Ovary (tissue), 9 donors: ENCODE measurements around the gene SLA2. TPM values are rescaled to one million over a fixed set of nuclear protein-coding genes. Genes with fewer than 3 reads are reported as not detected.

Source experiments
- DNase-seq, 5 donors: peaks; one replicate each; pipeline ENCODE4 v3.0.0-alpha.2; 2019 to 2020
- H3K27ac ChIP-seq, 2 donors: fragments of 200-600 bp; one replicate each; pipeline versions ENCODE4 v1.5.1 to v1.8.0; 2019 to 2022
- H3K27me3 ChIP-seq: fragments of 200-600 bp; one replicate; pipeline ENCODE4 v1.8.0; 2022
- H3K36me3 ChIP-seq: fragments of 200-600 bp; sonication (generic); one replicate; pipeline ENCODE4 v1.5.1; 2019
- H3K4me1 ChIP-seq: one replicate; pipeline ENCODE4 v1.8.1; 2013; ENCODE audit warnings: mild to moderate bottlenecking, moderate library complexity; ENCODE audit not compliant: insufficient read depth
- H3K4me3 ChIP-seq: fragments of 200-600 bp; sonication (generic); one replicate; pipeline ENCODE4 v1.5.1; 2017
- H3K9me3 ChIP-seq, 2 donors: fragments of 200-600 bp in 1 of 2; sonication (generic) in 1 of 2; one replicate each; pipeline versions ENCODE4 v1.5.1 to v1.8.1; 2013 to 2019; ENCODE audit warnings: mild to moderate bottlenecking in 1 of 2, moderate library complexity in 1 of 2
- EP300 ChIP-seq: sonication (generic); formaldehyde crosslinking; IDR thresholded peaks from one replicate; pipeline ENCODE4 v1.6.1; 2017; ENCODE audit warnings: antibody characterized with exemption
- POLR2A ChIP-seq: fragments of 450-650 bp; IDR thresholded peaks from one replicate; pipeline ENCODE4 v1.6.1; 2017; ENCODE audit warnings: antibody characterized with exemption, mild to moderate bottlenecking, moderate library complexity
- WGBS, 3 donors: extraction: QIAGEN DNeasy Blood & Tissue Kit in 1 of 3; methylation state at CpG; one replicate each; pipeline versions ENCODE4 v1.1.5 to v1.1.7; 2013 to 2017; 5-methylcytosine and 5-hydroxymethylcytosine counted together
- intact Hi-C, 4 donors: fragments of 100-400 bp; cut with DNase I; formaldehyde crosslinking; loops; one replicate each; pipeline versions ENCODE4 v1.11.0 to v1.15.1; 2022 to 2023
- polyA plus RNA-seq, 2 donors: library from polyadenylated mRNA; stranded (reverse); fragments of 200-250 nt in 1 of 2; fragments of 350-450 nt in 1 of 2; fragmentation: Illumina TruSeq in 1 of 2; extraction: RNeasy Lipid Tissue Mini Kit (QIAGEN cat#74804) in 1 of 2; gene quantifications; one replicate each; pipeline ENCODE4 v1.2.3, GENCODE V29; 2013 to 2014
- total RNA-seq, 7 donors: library from RNA; depleted of rRNA in 2 of 7; stranded (reverse); fragments of >200 nt in 2 of 7; fragmentation: NEBNext Ultra II Directional in 3 of 7; extraction: Animal tissue kit (Norgen Biotek cat#: 25700) in 3 of 7; gene quantifications; one replicate each; pipeline versions ENCODE4 v1.1.0 to v1.2.4, GENCODE V29; 2016 to 2023
- TF ChIP-seq, protein P1 (sequence below), 3 donors: fragments of 450-650 bp in 2 of 3; fragments of 200-600 bp in 1 of 3; IDR thresholded peaks; one replicate each; pipeline versions ENCODE4 v1.5.1 to v1.8.0; 2016 to 2022; ENCODE audit warnings: antibody characterized with exemption in 3 of 3, mild to moderate bottlenecking in 1 of 3
- donor health status: DM: no; HTN: no; CAD: no; lungs with moderate emphysema.
- donor health status: DM: no; HTN: no; CAD: no.
- donor health status: Bipolar disorder and iron deficiency.
- donor health status: DM: yes; HTN: yes; CAD: no.
- donor health status: DM: no; HTN: no; CAD: no.
- donor health status: DM: yes; HTN: yes; CAD: no.

The SLA2 gene
- total and polyA plus RNA-seq, 9 donors = 0.10 to 1.1 (median 0.29) TPM; not detected in 1

DNA sequence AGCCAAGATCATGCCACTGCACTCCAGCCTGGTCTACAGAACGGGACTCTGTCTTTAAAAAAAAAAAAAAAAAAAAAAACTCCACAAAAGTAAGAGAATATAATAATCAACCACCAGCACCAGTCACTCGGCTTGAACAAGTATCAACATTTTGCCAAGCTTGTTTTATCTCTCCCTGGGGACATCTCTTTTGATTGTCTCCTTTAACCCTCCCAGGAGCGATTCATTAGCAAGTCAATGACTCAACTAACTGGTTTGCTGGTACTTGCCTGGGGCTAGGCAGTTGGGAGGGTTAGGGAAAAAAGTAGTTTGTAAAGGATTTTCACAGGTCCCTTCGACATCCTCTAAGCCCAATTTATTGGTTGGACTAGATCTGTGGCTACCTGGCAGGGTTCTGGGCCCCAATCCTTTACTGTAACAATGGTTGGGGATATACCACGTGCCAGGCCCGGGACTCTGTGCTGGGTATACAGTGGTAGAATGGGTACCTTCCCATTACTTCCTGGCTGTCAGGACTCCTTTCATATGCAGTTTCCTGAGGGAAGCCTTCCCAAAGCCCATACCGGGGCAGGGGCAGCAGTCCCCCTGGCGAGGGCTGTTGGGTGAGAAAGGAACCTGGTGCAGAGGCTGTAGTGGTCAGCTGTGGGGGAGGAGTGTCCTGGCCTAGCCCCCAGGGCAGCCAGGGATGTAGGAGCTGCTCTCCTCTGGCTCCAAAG is 60.4 kb downstream of the SLA2 start:
- peaks cover 8% of the 10 kb centered on the region for H3K4me1 ChIP-seq
- no peak overlapping the region for H3K4me3 ChIP-seq
- TF ChIP-seq, protein P1, sequence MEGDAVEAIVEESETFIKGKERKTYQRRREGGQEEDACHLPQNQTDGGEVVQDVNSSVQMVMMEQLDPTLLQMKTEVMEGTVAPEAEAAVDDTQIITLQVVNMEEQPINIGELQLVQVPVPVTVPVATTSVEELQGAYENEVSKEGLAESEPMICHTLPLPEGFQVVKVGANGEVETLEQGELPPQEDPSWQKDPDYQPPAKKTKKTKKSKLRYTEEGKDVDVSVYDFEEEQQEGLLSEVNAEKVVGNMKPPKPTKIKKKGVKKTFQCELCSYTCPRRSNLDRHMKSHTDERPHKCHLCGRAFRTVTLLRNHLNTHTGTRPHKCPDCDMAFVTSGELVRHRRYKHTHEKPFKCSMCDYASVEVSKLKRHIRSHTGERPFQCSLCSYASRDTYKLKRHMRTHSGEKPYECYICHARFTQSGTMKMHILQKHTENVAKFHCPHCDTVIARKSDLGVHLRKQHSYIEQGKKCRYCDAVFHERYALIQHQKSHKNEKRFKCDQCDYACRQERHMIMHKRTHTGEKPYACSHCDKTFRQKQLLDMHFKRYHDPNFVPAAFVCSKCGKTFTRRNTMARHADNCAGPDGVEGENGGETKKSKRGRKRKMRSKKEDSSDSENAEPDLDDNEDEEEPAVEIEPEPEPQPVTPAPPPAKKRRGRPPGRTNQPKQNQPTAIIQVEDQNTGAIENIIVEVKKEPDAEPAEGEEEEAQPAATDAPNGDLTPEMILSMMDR (IDR thresholded peaks at IDR 0.05) = no peak
- TF ChIP-seq EP300 (no peak), POLR2A (no peak)
- intact Hi-C loops = no loop called here
- H3K36me3 ChIP-seq = no peaks in the 10 kb centered on the region
- no peak for DNase-seq
- WGBS, 3 donors = 65 to 70% (median 69%) methylated on average over 8 of the region's 8 CpGs
- no peak overlapping the region for H3K27ac ChIP-seq
- no peaks in the 10 kb centered on the region for H3K9me3 ChIP-seq
- H3K27me3 ChIP-seq = no peaks in the 10 kb centered on the region

DNA sequence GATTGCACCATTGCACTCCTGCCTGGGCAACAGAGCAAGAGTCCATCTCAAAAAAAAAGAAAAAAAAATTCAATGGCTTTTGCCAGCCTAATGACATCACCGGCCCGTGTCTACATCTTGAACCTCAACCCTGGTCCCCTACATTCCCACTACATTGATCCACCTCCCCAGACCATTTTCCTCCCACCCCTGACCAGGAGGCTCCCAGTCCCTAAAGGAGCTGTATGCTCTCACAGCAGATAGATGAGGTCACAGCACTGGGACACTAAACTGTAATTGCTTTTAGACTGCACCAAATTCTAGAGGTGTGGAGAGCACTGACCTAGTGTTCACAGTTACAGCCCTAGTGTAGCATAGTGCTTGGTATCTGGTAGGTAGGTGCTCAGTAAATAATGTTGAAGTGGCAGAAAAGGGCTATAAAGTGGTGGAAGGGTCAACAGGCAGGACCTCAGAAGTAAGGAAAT is 61.9 kb downstream of the SLA2 start:
- Histone ChIP-seq H3K36me3 (no peaks in the 10 kb centered on the region), H3K27ac (no peak overlapping the region), H3K4me3 (no peak overlapping the region), H3K4me1 (peaks cover 8% of the 10 kb centered on the region), H3K27me3 (no peaks in the 10 kb centered on the region), H3K9me3 (no peaks in the 10 kb centered on the region)
- intact Hi-C loops = no loop called here
- DNase-seq = no peak
- TF ChIP-seq POLR2A = no peak
- TF ChIP-seq EP300 = no peak
- TF ChIP-seq, protein P1 (IDR thresholded peaks at IDR 0.05) = no peak
- WGBS, 3 donors = 73 to 82% (median 81%) methylated on average over 2 of the region's 2 CpGs

DNA sequence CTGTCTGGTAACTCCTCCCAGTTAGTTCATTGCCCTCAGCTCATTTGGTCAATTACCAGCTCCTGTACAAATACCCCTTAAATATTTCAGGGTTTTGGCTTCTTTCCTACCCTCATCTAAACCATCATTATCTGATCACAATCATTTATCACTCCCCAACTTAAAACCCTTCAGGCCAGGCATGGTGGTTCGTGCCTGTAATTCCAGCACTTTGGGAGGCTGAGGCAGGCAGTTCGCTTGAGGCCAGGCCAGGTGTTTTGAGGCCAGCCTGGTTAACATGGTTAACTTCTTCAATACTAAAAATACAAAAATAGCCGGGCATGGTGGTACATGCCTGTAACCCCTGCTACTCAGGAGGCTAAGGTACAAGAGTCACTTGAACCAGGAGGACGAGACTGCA is 63.2 kb downstream of the SLA2 start:
- Histone ChIP-seq H3K9me3 (no peaks in the 10 kb centered on the region), H3K27me3 (no peaks in the 10 kb centered on the region), H3K27ac (no peak overlapping the region), H3K36me3 (no peaks in the 10 kb centered on the region), H3K4me1 (peaks cover 8% of the 10 kb centered on the region), H3K4me3 (no peak overlapping the region)
- TF ChIP-seq EP300 = no peak
- TF ChIP-seq, protein P1 (IDR thresholded peaks at IDR 0.05) = no peak
- TF ChIP-seq POLR2A = no peak
- intact Hi-C loops = no loop called here
- WGBS, 3 donors = 92 to 96% (median 92%) methylated on average over 4 of the region's 4 CpGs
- no peak for DNase-seq

DNA sequence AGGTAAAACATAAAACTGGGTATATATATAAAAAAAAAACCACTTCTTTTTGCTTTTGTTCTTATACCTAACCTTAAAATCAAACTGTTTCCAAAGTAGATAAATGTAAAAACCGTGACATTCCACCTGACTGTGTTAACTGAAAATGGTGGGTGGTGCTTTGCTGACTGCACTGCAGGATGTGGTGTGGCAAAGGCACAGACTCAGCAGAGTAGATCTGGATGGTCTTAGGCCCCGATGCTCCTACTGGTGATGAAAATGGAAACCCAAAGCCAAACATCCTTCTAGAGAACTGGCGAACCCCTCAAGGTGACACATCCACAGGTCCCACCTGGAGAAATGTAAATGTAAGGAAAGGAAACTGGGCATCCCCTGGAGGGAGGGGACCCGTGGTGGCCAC is 63.7 kb downstream of the SLA2 start:
- peaks cover 6% of the 10 kb centered on the region for H3K4me1 ChIP-seq
- H3K36me3 ChIP-seq = no peaks in the 10 kb centered on the region
- DNase-seq = no peak
- no peak overlapping the region for H3K4me3 ChIP-seq
- intact Hi-C loops = no loop called here
- 86 to 89% (median 88%) methylated on average over 4 of the region's 4 CpGs for WGBS, 3 donors
- H3K27ac ChIP-seq = no peak overlapping the region
- TF ChIP-seq, protein P1 (IDR thresholded peaks at IDR 0.05) = no peak
- TF ChIP-seq EP300 (no peak), POLR2A (no peak)
- H3K27me3 ChIP-seq = no peaks in the 10 kb centered on the region
- no peaks in the 10 kb centered on the region for H3K9me3 ChIP-seq
